GM12892 (cell line): ENCODE data around the gene FBXW4.

Experiments used
- POLR2AphosphoS5 ChIP-seq: IDR thresholded peaks from 2 replicates; pipeline ENCODE4 v1.6.1; 2011; ENCODE audit warnings: low read depth, low read length, control low read depth
- TAF1 ChIP-seq: IDR thresholded peaks from 2 replicates; pipeline ENCODE4 v1.6.1; 2011; ENCODE audit warnings: low read depth, mild to moderate bottlenecking, control low read depth, low read length, borderline replicate concordance

DNA sequence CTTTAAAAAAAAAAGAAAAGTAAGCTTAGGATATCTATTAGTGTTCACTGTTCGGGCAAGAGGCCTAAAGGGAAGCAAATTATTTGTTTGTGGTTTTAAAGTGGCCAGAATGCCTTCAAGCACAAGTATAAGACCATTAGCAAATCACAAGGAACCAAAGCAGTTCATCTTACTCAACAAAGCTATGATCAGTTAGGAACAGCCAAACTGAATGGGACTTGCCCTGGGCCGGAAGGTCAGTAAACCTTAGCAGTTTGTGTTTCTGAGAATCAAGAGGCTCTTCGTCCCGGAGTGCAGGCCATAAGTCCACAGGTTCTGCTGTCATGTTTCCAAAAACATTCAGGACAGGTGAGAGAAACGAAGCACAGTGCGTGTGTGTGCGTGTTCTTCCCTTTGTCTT lies 4.5 kb downstream of the FBXW4 start:
- TF ChIP-seq POLR2AphosphoS5 (no peak), TAF1 (no peak)
